ENCODE data around the gene HERPUD2. TPM values are rescaled to one million over a fixed set of nuclear protein-coding genes. Genes with fewer than 3 reads are reported as not detected.
A peak's percentile ranks its signal among the peaks of the same experiment; 100 is the strongest.

Gene HERPUD2
- total RNA-seq, 2 donors from 2014 or later: 24.2 to 30.1 TPM

DNA sequence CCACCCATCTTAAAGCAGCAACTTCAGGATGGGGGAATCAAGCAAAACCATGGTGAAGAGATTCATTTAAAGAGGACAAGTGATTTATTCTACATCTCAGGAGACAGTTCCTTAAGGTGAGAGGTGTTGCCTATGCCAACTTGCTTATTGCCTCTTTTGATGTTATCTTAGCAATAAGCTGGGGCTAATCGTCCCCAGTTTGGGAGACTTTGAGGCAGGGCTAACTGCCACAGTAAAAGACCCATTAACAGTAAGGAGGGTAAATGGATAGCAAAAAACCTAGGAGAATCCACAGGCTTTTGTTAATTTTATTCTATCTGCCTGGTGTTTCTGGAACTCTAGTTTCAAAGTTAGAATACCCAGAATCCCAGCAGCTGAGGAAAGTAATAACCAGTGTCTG lies 22.1 kb upstream of the HERPUD2 start:
- Histone ChIP-seq H3K9ac (ENCODE audit: extremely low read depth, low read length, poor library complexity, severe bottlenecking) (no peak overlapping the region), H3K4me3 (ENCODE audit: low read length) (no peak overlapping the region), H3K4me1 (ENCODE audit: control insufficient read depth, insufficient read depth, low read length) (peaks cover 3% of the 10 kb centered on the region), H3K27ac (ENCODE audit: low read depth, low read length) (no peak overlapping the region), H3K36me3 (ENCODE audit: control insufficient read depth, insufficient read depth, low read length) (no peaks in the 10 kb centered on the region), H3K27me3 (ENCODE audit: control insufficient read depth, insufficient read depth, low read length, poor library complexity, severe bottlenecking) (no peaks in the 10 kb centered on the region), H3K9me3 (ENCODE audit: control insufficient read depth, low read length) (no peaks in the 10 kb centered on the region)
- Mint-ChIP-seq H3K4me3 (no peak overlapping the region), H3K36me3 (ENCODE audit: low read depth) (no peaks in the 10 kb centered on the region), H3K9me3 (no peaks in the 10 kb centered on the region), H3K4me1 (peaks cover 2% of the 10 kb centered on the region), H3K27ac (no peak overlapping the region), H3K27me3 (ENCODE audit: insufficient read depth) (no peaks in the 10 kb centered on the region)
- TF ChIP-seq, protein P1, sequence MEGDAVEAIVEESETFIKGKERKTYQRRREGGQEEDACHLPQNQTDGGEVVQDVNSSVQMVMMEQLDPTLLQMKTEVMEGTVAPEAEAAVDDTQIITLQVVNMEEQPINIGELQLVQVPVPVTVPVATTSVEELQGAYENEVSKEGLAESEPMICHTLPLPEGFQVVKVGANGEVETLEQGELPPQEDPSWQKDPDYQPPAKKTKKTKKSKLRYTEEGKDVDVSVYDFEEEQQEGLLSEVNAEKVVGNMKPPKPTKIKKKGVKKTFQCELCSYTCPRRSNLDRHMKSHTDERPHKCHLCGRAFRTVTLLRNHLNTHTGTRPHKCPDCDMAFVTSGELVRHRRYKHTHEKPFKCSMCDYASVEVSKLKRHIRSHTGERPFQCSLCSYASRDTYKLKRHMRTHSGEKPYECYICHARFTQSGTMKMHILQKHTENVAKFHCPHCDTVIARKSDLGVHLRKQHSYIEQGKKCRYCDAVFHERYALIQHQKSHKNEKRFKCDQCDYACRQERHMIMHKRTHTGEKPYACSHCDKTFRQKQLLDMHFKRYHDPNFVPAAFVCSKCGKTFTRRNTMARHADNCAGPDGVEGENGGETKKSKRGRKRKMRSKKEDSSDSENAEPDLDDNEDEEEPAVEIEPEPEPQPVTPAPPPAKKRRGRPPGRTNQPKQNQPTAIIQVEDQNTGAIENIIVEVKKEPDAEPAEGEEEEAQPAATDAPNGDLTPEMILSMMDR (conservative IDR thresholded peaks at IDR 0.05): no peak
- no peak for DNase-seq
- 77% methylated on average over 1 of the region's 1 CpG; no CpG with 5 or more reads in 1 of the 2 experiments for WGBS, 2 experiments (ENCODE audit: insufficient coverage in 1 of 2, insufficient read length in 1 of 2)

- TF ChIP-seq, protein P1 (conservative IDR thresholded peaks at IDR 0.05): no peak
- Histone ChIP-seq H3K27me3 (ENCODE audit: control insufficient read depth, insufficient read depth, low read length, poor library complexity, severe bottlenecking) (no peaks in the 10 kb centered on the region), H3K4me1 (ENCODE audit: control insufficient read depth, insufficient read depth, low read length) (peaks cover 3% of the 10 kb centered on the region), H3K9ac (ENCODE audit: extremely low read depth, low read length, poor library complexity, severe bottlenecking) (no peak overlapping the region), H3K27ac (ENCODE audit: low read depth, low read length) (no peak overlapping the region), H3K9me3 (ENCODE audit: control insufficient read depth, low read length) (no peaks in the 10 kb centered on the region), H3K36me3 (ENCODE audit: control insufficient read depth, insufficient read depth, low read length) (no peaks in the 10 kb centered on the region), H3K4me3 (ENCODE audit: low read length) (no peak overlapping the region)
- Mint-ChIP-seq H3K4me3 (no peak overlapping the region), H3K9me3 (no peaks in the 10 kb centered on the region), H3K36me3 (ENCODE audit: low read depth) (no peaks in the 10 kb centered on the region), H3K27ac (no peak overlapping the region), H3K4me1 (peaks cover 2% of the 10 kb centered on the region), H3K27me3 (ENCODE audit: insufficient read depth) (no peaks in the 10 kb centered on the region)
- no peak for DNase-seq
- WGBS, 2 experiments (ENCODE audit: insufficient coverage in 1 of 2, insufficient read length in 1 of 2): 94 to 96% methylated on average over 4 to 5 of the region's 5 CpGs
Observed at GRCh38 chr7:35716038-35716803, 21.3 kb upstream of the HERPUD2 start.

DNA sequence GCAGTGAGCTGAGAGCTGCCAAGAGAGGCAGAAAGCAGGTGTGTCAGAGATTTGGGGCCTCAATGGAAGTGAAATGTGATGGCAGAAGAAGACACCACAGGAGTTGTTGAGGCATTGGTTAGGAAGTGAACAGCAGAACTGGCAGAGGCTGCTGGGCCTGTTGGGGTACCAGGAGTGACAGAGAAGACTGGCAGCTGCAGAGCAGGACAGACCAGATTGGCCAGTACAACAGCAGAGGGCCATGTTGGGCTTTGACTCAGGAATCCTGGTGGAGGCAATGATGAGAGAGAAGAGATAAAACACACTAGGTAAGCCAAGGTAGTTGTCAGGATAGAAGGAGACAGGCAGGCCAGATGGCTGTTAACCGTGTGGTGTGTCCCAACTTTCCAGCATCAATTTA lies 19.9 kb upstream of the HERPUD2 start:
- Histone ChIP-seq H3K9me3 (ENCODE audit: control insufficient read depth, low read length) (no peaks in the 10 kb centered on the region), H3K27me3 (ENCODE audit: control insufficient read depth, insufficient read depth, low read length, poor library complexity, severe bottlenecking) (no peaks in the 10 kb centered on the region), H3K4me3 (ENCODE audit: low read length) (no peak overlapping the region), H3K9ac (ENCODE audit: extremely low read depth, low read length, poor library complexity, severe bottlenecking) (no peak overlapping the region), H3K36me3 (ENCODE audit: control insufficient read depth, insufficient read depth, low read length) (no peaks in the 10 kb centered on the region), H3K4me1 (ENCODE audit: control insufficient read depth, insufficient read depth, low read length) (peaks cover 3% of the 10 kb centered on the region), H3K27ac (ENCODE audit: low read depth, low read length) (no peak overlapping the region)
- no peak overlapping the region for H3K4me3 Mint-ChIP-seq
- no peaks in the 10 kb centered on the region for H3K36me3 Mint-ChIP-seq (ENCODE audit: low read depth)
- TF ChIP-seq, protein P1 (conservative IDR thresholded peaks at IDR 0.05): peak; percentile 50
- 96 to 100% methylated on average over 1 of the region's 1 CpG for WGBS, 2 experiments (ENCODE audit: insufficient coverage in 1 of 2, insufficient read length in 1 of 2)
- peak; percentile 68 for DNase-seq
- H3K27me3 Mint-ChIP-seq (ENCODE audit: insufficient read depth): no peaks in the 10 kb centered on the region
- H3K4me1 Mint-ChIP-seq: peaks cover 2% of the 10 kb centered on the region
- no peaks in the 10 kb centered on the region for H3K9me3 Mint-ChIP-seq
- H3K27ac Mint-ChIP-seq: no peak overlapping the region
